AG09319 (cell line): ENCODE data around the gene ACTR2.

Experiments used
- DNase-seq: peaks from one replicate; pipeline ENCODE4 v3.0.0-alpha.2; 2010; ENCODE audit warnings: low read depth; ENCODE audit errors: extremely low read depth
- CTCF ChIP-seq: IDR thresholded peaks from 2 replicates; pipeline ENCODE4 v1.5.1; 2011; ENCODE audit warnings: low read depth, mild to moderate bottlenecking, inconsistent platforms, low read length, moderate library complexity

Gene ACTR2

DNA sequence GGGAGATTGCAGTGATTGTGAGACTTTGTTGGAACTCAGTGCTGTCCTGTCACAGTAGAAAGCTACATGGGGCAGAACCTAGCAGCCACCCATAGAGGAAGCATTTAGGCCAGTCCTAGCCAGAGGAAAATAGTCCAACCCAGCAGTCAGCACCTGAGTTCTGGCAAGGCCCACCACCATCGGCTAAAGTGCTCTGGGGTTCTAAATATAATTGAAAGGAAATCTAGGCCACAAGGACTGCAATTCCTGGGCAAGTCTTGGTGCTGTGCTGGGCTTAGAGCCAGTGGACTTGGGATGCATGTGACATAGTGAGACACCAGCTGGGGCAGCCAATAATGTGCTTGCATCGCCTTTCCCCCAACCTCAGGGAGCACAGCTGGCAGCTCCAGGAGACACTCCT lies 28.9 kb upstream of the ACTR2 start:
- TF ChIP-seq CTCF: no peak
- no peak for DNase-seq

DNA sequence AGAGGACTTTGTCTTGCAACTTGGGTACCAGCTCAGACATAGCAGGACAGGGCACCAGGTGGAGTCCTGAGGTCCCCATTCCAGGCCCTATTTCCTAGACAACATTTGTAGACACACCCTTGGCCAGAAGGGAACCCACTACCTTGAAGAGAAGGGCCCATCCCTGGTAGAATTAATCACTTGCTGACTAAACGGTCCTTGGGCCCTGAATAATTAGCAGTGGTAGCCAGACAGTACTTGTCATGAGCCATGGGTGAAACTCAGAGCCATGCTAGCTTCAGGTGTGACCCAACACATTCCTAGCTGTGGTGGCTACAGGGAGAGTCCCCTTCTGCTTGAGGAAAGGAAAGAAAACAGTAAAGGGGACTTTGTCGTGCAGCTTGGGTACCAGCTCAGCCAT lies 28.5 kb upstream of the ACTR2 start:
- no peak for TF ChIP-seq CTCF
- no peak for DNase-seq

GRCh38 chr2:65199891-65200290 lies 27.7 kb upstream of the ACTR2 start:
- TF ChIP-seq CTCF: no peak
- DNase-seq: no peak

DNA sequence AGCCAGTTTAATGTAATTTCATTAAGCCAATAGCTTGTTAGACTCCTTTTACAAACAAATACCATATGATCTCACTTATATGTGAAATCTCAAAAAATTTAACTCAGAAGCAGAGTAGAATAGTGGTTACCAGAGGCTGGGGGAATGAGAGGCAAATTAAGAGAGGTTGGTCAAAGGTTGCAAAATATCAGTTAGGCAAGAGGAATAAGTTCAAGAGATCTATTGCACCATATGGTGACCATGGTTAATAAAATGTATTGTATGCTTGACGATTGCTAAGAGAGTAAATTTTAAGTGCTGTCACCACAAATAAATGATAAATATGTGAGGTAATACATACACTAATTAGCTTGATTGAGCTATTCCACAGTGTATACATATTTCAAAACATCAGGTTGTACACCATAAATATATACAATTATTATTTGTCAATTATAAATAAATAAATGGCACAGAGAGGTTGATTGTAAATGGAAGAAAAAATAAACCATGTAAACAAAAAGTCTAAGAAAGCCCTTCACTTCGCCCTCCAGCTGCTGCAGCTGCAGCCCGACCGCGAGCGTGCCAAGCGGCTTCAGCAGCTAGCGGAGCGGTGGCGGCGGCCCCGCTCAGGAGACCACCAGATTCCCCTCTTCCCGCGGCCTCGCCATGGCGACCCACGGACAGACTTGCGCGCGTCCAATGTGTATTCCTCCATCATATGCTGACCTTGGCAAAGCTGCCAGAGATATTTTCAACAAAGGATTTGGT lies 23.0 kb upstream of the ACTR2 start:
- no peak for TF ChIP-seq CTCF
- DNase-seq: no peak

DNA sequence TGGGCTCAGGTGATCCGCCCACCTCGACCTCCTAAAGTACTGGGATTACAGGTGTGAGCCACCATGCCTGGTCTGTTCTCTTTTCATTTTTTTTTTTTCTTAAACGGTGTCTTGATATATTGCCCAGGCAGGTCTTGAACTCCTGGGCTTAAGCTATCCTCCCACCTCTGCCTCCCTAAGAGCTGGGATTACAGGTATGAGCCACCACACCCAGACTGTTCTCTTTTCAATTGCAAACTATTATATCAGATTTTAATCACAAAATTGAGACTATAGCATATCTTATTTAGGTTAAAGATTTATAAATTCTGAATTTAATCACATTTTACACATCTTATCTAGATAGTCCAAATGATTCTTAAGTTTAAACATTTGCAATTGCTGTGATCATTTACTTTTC lies 15.5 kb upstream of the ACTR2 start:
- TF ChIP-seq CTCF: no peak
- DNase-seq: no peak

- DNase-seq: no peak
- no peak for TF ChIP-seq CTCF
Measured at GRCh38 chr2:65212619-65213018, 15.0 kb upstream of the ACTR2 start.

DNA sequence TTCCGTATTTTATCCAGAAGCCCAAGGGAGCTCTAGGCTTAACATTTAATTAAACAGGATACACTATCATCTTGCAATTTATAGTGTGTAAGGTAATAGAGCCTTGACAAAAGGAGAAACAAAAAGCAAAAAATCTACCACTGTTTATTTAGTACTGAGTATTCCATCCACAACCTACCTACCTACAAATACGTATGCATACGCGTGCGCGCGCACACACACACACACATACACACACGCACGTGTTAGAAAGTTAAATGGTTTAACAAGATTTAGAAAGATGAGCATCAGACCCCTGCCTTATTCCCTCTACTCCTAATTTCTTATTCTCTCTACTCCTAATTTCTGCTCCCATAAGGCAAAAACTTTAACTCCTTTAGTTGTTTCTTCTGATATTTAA lies 14.6 kb upstream of the ACTR2 start:
- DNase-seq: no peak
- no peak for TF ChIP-seq CTCF
